ENCODE results near the gene SLC35B3. TPM values are rescaled to one million over a fixed set of nuclear protein-coding genes. Genes with fewer than 3 reads are reported as not detected.
A peak's percentile ranks its signal among the peaks of the same experiment; 100 is the strongest.

The SLC35B3 gene
- total and polyA plus RNA-seq, 9 of the 15 experiments (the other 6 are each of a cell fraction or from before 2014, with no cell fraction given), result 7.6 to 19.1 (median 11.3) TPM

- TF ChIP-seq MGA (IDR thresholded peaks at IDR 0.05), result peak; percentile 58
- no peak for TF ChIP-seq POLR3A (IDR thresholded peaks at IDR 0.05; ENCODE audit: borderline replicate concordance, extremely low read depth, insufficient read depth, insufficient read length)
- peak; percentile 15; the same call in 1 of the 2 replicates for TF ChIP-seq MAX (CRISPR knock-in tag; IDR thresholded peaks at IDR 0.05)
- TF ChIP-seq YY1 (IDR thresholded peaks at IDR 0.05; ENCODE audit: borderline replicate concordance in 1 of 3, control insufficient read depth in 1 of 3, extremely low read depth in 1 of 3, insufficient read depth in 3 of 3, insufficient read length in 1 of 3, insufficient replicate concordance in 2 of 3, low read depth in 1 of 3, low read length in 2 of 3), result peak in 1 of 3 experiments; percentile 71
- TF ChIP-seq ATF2 (CRISPR knock-in tag; IDR thresholded peaks at IDR 0.05), result no peak
- no peak for TF ChIP-seq ZNF165 (CRISPR knock-in tag; IDR thresholded peaks at IDR 0.05; ENCODE audit: borderline replicate concordance)
- peak; percentile 56 for TF ChIP-seq EP400 (IDR thresholded peaks at IDR 0.05)
- no peak for TF ChIP-seq HNRNPUL1 (IDR thresholded peaks at IDR 0.05; ENCODE audit: low read length)
Observed at GRCh38 chr6:8387942-8388437, 47.4 kb downstream of the SLC35B3 start (continued).

All from K562 (cell line).